Esophagus squamous epithelium (tissue), 5 donors: ENCODE results near the gene EVPL. TPM values are rescaled to one million over a fixed set of nuclear protein-coding genes. Genes with fewer than 3 reads are reported as not detected.
A peak's percentile ranks its signal among the peaks of the same experiment; 100 is the strongest.

Source experiments
- DNase-seq: peaks from one replicate; lab custom pipeline; 2025; lab: John Stamatoyannopoulos, UW
- H3K27ac ChIP-seq, 4 donors: fragments of 200-600 bp; sonication (generic); one replicate each; pipeline ENCODE4 v1.5.1; 2016 to 2019; ENCODE audit warnings: mild to moderate bottlenecking in 1 of 4
- H3K27me3 ChIP-seq, 4 donors: fragments of 200-600 bp; sonication (generic); 1 replicate in 3 of 4; 2 replicates in 1 of 4; pipeline versions ENCODE4 v1.5.1 to v1.6.0; 2017 to 2021; ENCODE audit warnings: antibody characterized with exemption in 1 of 4
- H3K36me3 ChIP-seq, 3 donors: fragments of 200-600 bp; sonication (generic); one replicate each; pipeline ENCODE4 v1.5.1; 2016 to 2019
- H3K4me1 ChIP-seq, 3 donors: fragments of 200-600 bp; sonication (generic); one replicate each; pipeline ENCODE4 v1.5.1; 2017 to 2019
- H3K4me3 ChIP-seq, 4 donors: fragments of 200-600 bp; sonication (generic); 1 replicate in 3 of 4; 2 replicates in 1 of 4; pipeline ENCODE4 v1.5.1; 2016 to 2019; ENCODE audit warnings: mild to moderate bottlenecking in 2 of 4, moderate library complexity in 1 of 4
- H3K9me3 ChIP-seq, 3 donors: fragments of 200-600 bp; sonication (generic); one replicate each; pipeline ENCODE4 v1.5.1; 2016 to 2019
- CTCF ChIP-seq, 6 experiments: fragments of 450-650 bp in 4 of 6; fragments of 200-600 bp in 2 of 6; sonication (generic) in 2 of 6; IDR thresholded peaks; one replicate each; pipeline ENCODE4 v1.5.1; 2016 to 2019; ENCODE audit warnings: antibody characterized with exemption in 6 of 6, mild to moderate bottlenecking in 4 of 6, moderate library complexity in 4 of 6
- POLR2A ChIP-seq, 4 donors: fragments of 450-650 bp; IDR thresholded peaks; one replicate each; pipeline ENCODE4 v1.6.1; 2017; ENCODE audit warnings: antibody characterized with exemption in 4 of 4, mild to moderate bottlenecking in 4 of 4, moderate library complexity in 3 of 4
- WGBS, 2 donors: methylation state at CpG; one replicate each; pipeline ENCODE4 v1.1.5; 2018; 5-methylcytosine and 5-hydroxymethylcytosine counted together
- intact Hi-C: fragments of 100-400 bp; cut with DNase I; formaldehyde crosslinking; loops from one replicate; pipeline ENCODE4 v1.15.0; 2022
- total RNA-seq, 4 donors: library from RNA; depleted of rRNA; stranded (reverse); fragments of >200 nt; gene quantifications; one replicate each; pipeline ENCODE4 v1.1.0, GENCODE V29; 2016
- donor health status: DM: yes; HTN: yes; CAD: no.

EVPL gene
- total RNA-seq, 4 donors from 2014 or later: 132 to 604 (median 223) TPM

- Histone ChIP-seq H3K4me3 (no peak overlapping the region), H3K9me3 (no peaks in the 10 kb centered on the region), H3K36me3 (peaks cover 29 to 98% (median 44%) of the 10 kb centered on the region in 3 donors), H3K4me1 (peaks cover 3 to 84% (median 24%) of the 10 kb centered on the region in 3 donors), H3K27me3 (no peaks in the 10 kb centered on the region), H3K27ac (peak overlapping the region; percentile 30 to 93 (median 90))
- TF ChIP-seq CTCF (IDR thresholded peaks at IDR 0.05) (no peak), POLR2A (IDR thresholded peaks at IDR 0.05) (no peak)
- intact Hi-C loops: loop anchor here (5.0 kb wide), 1 partner anchor 39 kb away; no protein-coding TSS in a partner anchor
- WGBS, 2 donors: 64 to 65% methylated on average over 11 of the region's 11 CpGs
- no peak for DNase-seq
Observed at GRCh38 chr17:76050538-76051467, 23.7 kb upstream of the EVPL start.

- H3K4me1 ChIP-seq: peaks cover 3 to 84% (median 20%) of the 10 kb centered on the region in 3 donors
- intact Hi-C loops: loop anchor here (5.0 kb wide), 1 partner anchor 38 kb away; no protein-coding TSS in a partner anchor
- TF ChIP-seq CTCF (IDR thresholded peaks at IDR 0.05) (no peak), POLR2A (IDR thresholded peaks at IDR 0.05) (no peak)
- DNase-seq: no peak
- H3K9me3 ChIP-seq: no peaks in the 10 kb centered on the region
- H3K27ac ChIP-seq: peak overlapping the region; percentile 30 to 93 (median 90)
- H3K36me3 ChIP-seq: peaks cover 32 to 98% (median 51%) of the 10 kb centered on the region in 3 donors
- no peaks in the 10 kb centered on the region for H3K27me3 ChIP-seq
- H3K4me3 ChIP-seq: no peak overlapping the region
- WGBS, 2 donors: 89 to 90% methylated on average over 11 to 15 of the region's 15 CpGs
Observed at GRCh38 chr17:76049836-76050537, 22.9 kb upstream of the EVPL start.

GRCh38 chr17:76049239-76049638, 22.1 kb upstream of the EVPL start:
- Histone ChIP-seq H3K36me3 (peaks cover 33 to 98% (median 58%) of the 10 kb centered on the region in 3 donors), H3K4me1 (peaks cover 6 to 84% (median 21%) of the 10 kb centered on the region in 3 donors), H3K4me3 (no peak overlapping the region), H3K27ac (no peak overlapping the region), H3K27me3 (no peaks in the 10 kb centered on the region), H3K9me3 (no peaks in the 10 kb centered on the region)
- intact Hi-C loops: no loop called here
- WGBS, 2 donors: 87 to 89% methylated on average over 3 of the region's 3 CpGs
- TF ChIP-seq CTCF (IDR thresholded peaks at IDR 0.05) (no peak), POLR2A (IDR thresholded peaks at IDR 0.05) (no peak)
- no peak for DNase-seq

DNA sequence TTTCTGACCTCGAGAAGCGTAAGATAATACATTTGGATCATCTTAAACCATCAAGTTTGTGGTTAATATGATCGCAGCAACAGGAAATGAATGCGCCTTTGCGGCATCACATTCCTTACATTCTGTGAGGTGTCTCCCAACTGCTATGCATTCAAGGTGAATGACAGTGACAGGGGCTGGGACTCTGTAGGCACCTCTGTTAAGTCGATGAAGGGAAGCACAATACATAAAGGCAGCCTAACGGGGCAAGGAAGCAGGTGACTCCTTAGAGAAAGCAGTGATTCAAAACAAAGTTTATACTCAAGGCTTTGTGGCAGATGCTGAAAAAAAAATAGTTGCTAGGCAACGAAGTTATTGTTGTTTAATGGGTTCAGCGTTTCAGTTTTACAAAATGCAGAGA, 21.6 kb upstream of the EVPL start:
- no peak overlapping the region for H3K27ac ChIP-seq
- intact Hi-C loops: no loop called here
- no peak overlapping the region for H3K4me3 ChIP-seq
- H3K9me3 ChIP-seq: no peaks in the 10 kb centered on the region
- WGBS, 2 donors: 71 to 72% methylated on average over 9 of the region's 9 CpGs
- peaks cover 39 to 98% (median 63%) of the 10 kb centered on the region in 3 donors for H3K36me3 ChIP-seq
- H3K4me1 ChIP-seq: peaks cover 11 to 84% (median 23%) of the 10 kb centered on the region in 3 donors
- no peaks in the 10 kb centered on the region for H3K27me3 ChIP-seq
- no peak for DNase-seq
- no peak for TF ChIP-seq CTCF (IDR thresholded peaks at IDR 0.05)
- no peak for TF ChIP-seq POLR2A (IDR thresholded peaks at IDR 0.05)
